ENCODE data around the gene INTS3. TPM values are rescaled to one million over a fixed set of nuclear protein-coding genes. Genes with fewer than 3 reads are reported as not detected.
"Not testable (repeated sequence)": the region's sequence is repeated elsewhere in the genome, so short reads cannot be mapped to it uniquely, and the experiment has no call there.

INTS3 gene
- total and polyA plus RNA-seq, 2 donors (not counting 3 experiments of a cell fraction or from before 2014, with no cell fraction given), result 61.9 to 63.1 TPM

DNA sequence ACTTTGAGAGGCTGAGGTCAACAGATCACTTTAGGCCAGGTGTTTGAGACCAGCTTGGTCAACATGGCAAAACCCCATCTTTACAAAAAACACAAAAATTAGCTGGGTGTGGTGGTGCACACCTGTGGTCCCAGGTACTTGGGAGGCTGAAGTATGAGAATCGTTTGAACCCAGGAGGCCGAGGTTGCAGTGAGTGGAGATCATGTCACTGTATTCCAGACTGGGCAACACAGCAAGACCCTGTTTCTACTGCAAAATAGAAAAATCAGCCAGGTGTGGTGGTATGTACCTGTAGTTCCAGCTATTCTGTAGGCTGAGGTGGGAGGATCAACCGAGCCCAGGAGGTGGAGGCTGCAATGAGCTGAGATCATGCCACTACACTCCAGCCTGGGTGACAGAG, 4.2 kb upstream of the INTS3 start:
- H3K36me3 ChIP-seq (ENCODE audit: control insufficient read depth in 2 of 2, extremely low read depth in 1 of 2, insufficient read depth in 2 of 2, low read length in 2 of 2), result no peaks in the 10 kb centered on the region
- no peak overlapping the region for H3K4me2 ChIP-seq (ENCODE audit: insufficient read depth, low read length)
- no peak overlapping the region for H3K9ac ChIP-seq (replicated peaks; ENCODE audit: extremely low read depth, insufficient read depth, low read length)
- intact Hi-C loops (cut with micrococcal nuclease), result no loop called here
- H4K20me1 ChIP-seq (replicated peaks; ENCODE audit: control insufficient read depth, extremely low read depth, insufficient read depth, low read length), result no peaks in the 10 kb centered on the region
- DNase-seq (ENCODE audit: low read depth, low spot score), result no peak
- BruUV-seq (replicated peaks), result no TSS peak
- no peak overlapping the region for H3K27ac ChIP-seq (ENCODE audit: insufficient read depth, low read depth, low read length)
- ChIA-PET CTCF (no interaction called here), POLR2A (no interaction called here)
- no peak overlapping the region for H2AFZ ChIP-seq (ENCODE audit: low read depth, low read length)
- dilution Hi-C loops (cut with MboI; ENCODE audit: extremely low pct_ligation_motif_present, low sequenced_read_pairs), result no loop called here
- peaks cover 7% of the 10 kb centered on the region for H3K4me1 ChIP-seq (ENCODE audit: control insufficient read depth, extremely low read depth, insufficient read depth, low read length)
- peaks cover 2% of the 10 kb centered on the region for H3K79me2 ChIP-seq (ENCODE audit: control insufficient read depth, insufficient read depth, low read length)
- no peak overlapping the region for H3K4me3 ChIP-seq (replicated peaks in 1 of 3; ENCODE audit: insufficient read depth in 1 of 3, low read depth in 1 of 3, low read length in 3 of 3)
- H3K27me3 ChIP-seq (ENCODE audit: control insufficient read depth in 2 of 2, insufficient read depth in 2 of 2, low read length in 2 of 2), result no peaks in the 10 kb centered on the region
- FAIRE-seq, result no peak
- TF ChIP-seq, protein P1, sequence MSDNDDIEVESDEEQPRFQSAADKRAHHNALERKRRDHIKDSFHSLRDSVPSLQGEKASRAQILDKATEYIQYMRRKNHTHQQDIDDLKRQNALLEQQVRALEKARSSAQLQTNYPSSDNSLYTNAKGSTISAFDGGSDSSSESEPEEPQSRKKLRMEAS (IDR thresholded peaks at IDR 0.05; ENCODE audit: insufficient read depth, insufficient read length), result no peak
- TF ChIP-seq POLR2AphosphoS5 (IDR thresholded peaks at IDR 0.05; ENCODE audit: insufficient read depth, low read depth, low read length) (no peak), JUN (IDR thresholded peaks at IDR 0.05; ENCODE audit: borderline replicate concordance, insufficient read depth, insufficient read length, low read depth) (no peak)
- TF ChIP-seq, protein P2, sequence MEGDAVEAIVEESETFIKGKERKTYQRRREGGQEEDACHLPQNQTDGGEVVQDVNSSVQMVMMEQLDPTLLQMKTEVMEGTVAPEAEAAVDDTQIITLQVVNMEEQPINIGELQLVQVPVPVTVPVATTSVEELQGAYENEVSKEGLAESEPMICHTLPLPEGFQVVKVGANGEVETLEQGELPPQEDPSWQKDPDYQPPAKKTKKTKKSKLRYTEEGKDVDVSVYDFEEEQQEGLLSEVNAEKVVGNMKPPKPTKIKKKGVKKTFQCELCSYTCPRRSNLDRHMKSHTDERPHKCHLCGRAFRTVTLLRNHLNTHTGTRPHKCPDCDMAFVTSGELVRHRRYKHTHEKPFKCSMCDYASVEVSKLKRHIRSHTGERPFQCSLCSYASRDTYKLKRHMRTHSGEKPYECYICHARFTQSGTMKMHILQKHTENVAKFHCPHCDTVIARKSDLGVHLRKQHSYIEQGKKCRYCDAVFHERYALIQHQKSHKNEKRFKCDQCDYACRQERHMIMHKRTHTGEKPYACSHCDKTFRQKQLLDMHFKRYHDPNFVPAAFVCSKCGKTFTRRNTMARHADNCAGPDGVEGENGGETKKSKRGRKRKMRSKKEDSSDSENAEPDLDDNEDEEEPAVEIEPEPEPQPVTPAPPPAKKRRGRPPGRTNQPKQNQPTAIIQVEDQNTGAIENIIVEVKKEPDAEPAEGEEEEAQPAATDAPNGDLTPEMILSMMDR (IDR thresholded peaks at IDR 0.05; ENCODE audit: extremely low read depth in 1 of 2, insufficient read depth in 1 of 2, low read depth in 1 of 2, low read length in 2 of 2), result no peak
- H3K9me3 ChIP-seq (replicated peaks; ENCODE audit: control insufficient read depth, insufficient read depth, low read length), result no peaks in the 10 kb centered on the region
- no peaks in the 10 kb centered on the region for H3K9me1 ChIP-seq (replicated peaks; ENCODE audit: control insufficient read depth, extremely low read depth, insufficient read depth, low read length)

DNA sequence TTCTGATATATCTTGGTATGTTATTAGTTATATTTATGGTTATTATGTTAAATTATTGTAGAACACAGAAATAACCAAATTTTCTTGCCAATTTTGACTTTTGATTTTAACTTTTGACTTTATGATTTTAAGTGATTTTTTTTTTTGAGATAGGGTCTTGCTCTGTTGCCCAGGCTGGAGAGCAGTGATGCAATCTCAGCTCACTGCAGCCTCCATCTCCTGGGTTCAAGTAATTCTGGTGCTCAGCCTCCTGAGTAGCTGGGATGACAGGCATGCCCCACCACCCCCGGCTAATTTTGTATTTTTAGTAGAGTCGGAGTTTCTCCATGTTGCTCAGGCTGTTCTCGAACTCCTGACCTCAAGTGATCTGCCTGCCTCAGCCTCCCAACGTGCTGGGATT, 3.2 kb upstream of the INTS3 start:
- H3K4me1 ChIP-seq (ENCODE audit: control insufficient read depth, extremely low read depth, insufficient read depth, low read length), result peaks cover 13% of the 10 kb centered on the region
- H3K9me1 ChIP-seq (replicated peaks; ENCODE audit: control insufficient read depth, extremely low read depth, insufficient read depth, low read length); H3K4me3 ChIP-seq (replicated peaks in 1 of 3; ENCODE audit: insufficient read depth in 1 of 3, low read depth in 1 of 3, low read length in 3 of 3); H3K27ac ChIP-seq (ENCODE audit: insufficient read depth, low read depth, low read length); H3K9me3 ChIP-seq (replicated peaks; ENCODE audit: control insufficient read depth, insufficient read depth, low read length); H3K79me2 ChIP-seq (ENCODE audit: control insufficient read depth, insufficient read depth, low read length); FAIRE-seq; dilution Hi-C loops (cut with MboI; ENCODE audit: extremely low pct_ligation_motif_present, low sequenced_read_pairs); BruUV-seq (replicated peaks); H3K4me2 ChIP-seq (ENCODE audit: insufficient read depth, low read length); H4K20me1 ChIP-seq (replicated peaks; ENCODE audit: control insufficient read depth, extremely low read depth, insufficient read depth, low read length); H3K36me3 ChIP-seq (ENCODE audit: control insufficient read depth in 2 of 2, extremely low read depth in 1 of 2, insufficient read depth in 2 of 2, low read length in 2 of 2); H3K9ac ChIP-seq (replicated peaks; ENCODE audit: extremely low read depth, insufficient read depth, low read length); DNase-seq (ENCODE audit: low read depth, low spot score); CTCF ChIA-PET; intact Hi-C loops (cut with micrococcal nuclease); POLR2A ChIA-PET; H2AFZ ChIP-seq (ENCODE audit: low read depth, low read length); H3K27me3 ChIP-seq (ENCODE audit: control insufficient read depth in 2 of 2, insufficient read depth in 2 of 2, low read length in 2 of 2): not testable (repeated sequence)
